SU-DHL-6 (cell line): ENCODE measurements around the gene FBXL16.

Experiments
- CTCF ChIP-seq: fragments of 200-600 bp; sonication (generic); IDR thresholded peaks from one replicate; pipeline ENCODE4 v1.5.1; 2017; ENCODE audit warnings: antibody characterized with exemption, mild to moderate bottlenecking, low read length, moderate library complexity; ENCODE audit not compliant: insufficient read depth, poor library complexity, severe bottlenecking
- EZH2phosphoT487 ChIP-seq: fragments of 200-600 bp; sonication (generic), shearing (Covaris generic); conservative IDR thresholded peaks from 2 replicates; pipeline ENCODE4 v1.6.1; 2018; ENCODE audit warnings: mild to moderate bottlenecking, antibody characterized with exemption, low read length, moderate library complexity, mixed read lengths

GRCh38 chr16:674214-674881, 31.3 kb downstream of the FBXL16 start:
- TF ChIP-seq CTCF (no peak), EZH2phosphoT487 (no peak)
